ENCODE data around the gene TIMD4. TPM values are rescaled to one million over a fixed set of nuclear protein-coding genes. Genes with fewer than 3 reads are reported as not detected.
"Not testable (repeated sequence)": the region's sequence is repeated elsewhere in the genome, so short reads cannot be mapped to it uniquely, and the experiment has no call there.

TIMD4 gene
- total and polyA plus RNA-seq, 2 donors (not counting 1 experiment from before 2014, with no cell fraction given) = not detected

DNA sequence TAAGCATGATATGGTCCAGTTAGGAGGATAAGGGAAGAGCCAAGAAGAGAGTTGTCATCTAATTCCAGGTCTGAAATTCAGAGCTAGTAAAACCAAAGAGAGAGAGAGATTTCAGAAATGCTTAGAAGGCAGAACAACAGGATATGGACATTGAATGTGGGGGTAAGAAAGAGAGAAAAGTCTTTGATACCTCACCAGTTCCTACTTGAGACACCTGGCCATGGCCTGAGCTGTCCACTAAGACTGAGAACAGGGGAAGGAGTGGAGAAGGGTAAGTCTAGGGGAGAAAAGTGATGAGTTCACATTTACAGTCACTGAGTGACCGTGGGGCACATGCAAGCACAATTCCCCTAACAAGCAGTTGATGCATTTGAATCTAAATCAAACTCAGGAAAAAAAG, 35.5 kb downstream of the TIMD4 start:
- Histone ChIP-seq H3K27ac (ENCODE audit: insufficient read depth, low read length) (no peak overlapping the region), H3K4me3 (replicated peaks in 1 of 4; ENCODE audit: control extremely low read depth in 1 of 4, insufficient read depth in 1 of 4, low read depth in 3 of 4, low read length in 4 of 4) (no peak overlapping the region), H4K20me1 (ENCODE audit: control insufficient read depth, extremely low read depth, insufficient read depth, low read length) (no peaks in the 10 kb centered on the region), H3K27me3 (ENCODE audit: control insufficient read depth, insufficient read depth, low read length) (no peaks in the 10 kb centered on the region), H3K79me2 (ENCODE audit: control insufficient read depth, insufficient read depth, low read length) (no peaks in the 10 kb centered on the region), H3K9ac (ENCODE audit: insufficient read depth, low read length) (no peak overlapping the region), H3K36me3 (ENCODE audit: control insufficient read depth, insufficient read depth, low read length) (no peaks in the 10 kb centered on the region), H3K4me2 (ENCODE audit: extremely low read depth, insufficient read depth, low read length) (no peak overlapping the region), H3K4me1 (ENCODE audit: control insufficient read depth, extremely low read depth, insufficient read depth, low read length) (no peaks in the 10 kb centered on the region), H3K9me3 (ENCODE audit: control insufficient read depth, insufficient read depth, low read depth, low read length) (no peaks in the 10 kb centered on the region), H2AFZ (ENCODE audit: low read length) (no peak overlapping the region)
- no peak for TF ChIP-seq CTCF (conservative IDR thresholded peaks at IDR 0.05 in 1 of 2, IDR thresholded peaks at IDR 0.05 in 1 of 2; ENCODE audit: low read depth in 1 of 2, low read length in 2 of 2)
- DNase-seq (ENCODE audit: low read depth in 2 of 2) = no peak

- not testable (repeated sequence) for H2AFZ ChIP-seq (ENCODE audit: low read length); H3K27ac ChIP-seq (ENCODE audit: insufficient read depth, low read length)
Measured at GRCh38 chr5:156925767-156926166, 37.3 kb downstream of the TIMD4 start.

GRCh38 chr5:156922207-156922792, 40.7 kb downstream of the TIMD4 start:
- no peak overlapping the region for H2AFZ ChIP-seq (ENCODE audit: low read length)
- no peak for DNase-seq (ENCODE audit: low read depth in 2 of 2)
- TF ChIP-seq EZH2 (IDR thresholded peaks at IDR 0.05; ENCODE audit: low read length, missing control alignments) (no peak), CTCF (conservative IDR thresholded peaks at IDR 0.05 in 1 of 2, IDR thresholded peaks at IDR 0.05 in 1 of 2; ENCODE audit: low read depth in 1 of 2, low read length in 2 of 2) (no peak)
- H3K4me1 ChIP-seq (ENCODE audit: control insufficient read depth, extremely low read depth, insufficient read depth, low read length) = no peaks in the 10 kb centered on the region
- no peaks in the 10 kb centered on the region for H3K79me2 ChIP-seq (ENCODE audit: control insufficient read depth, insufficient read depth, low read length)
- H4K20me1 ChIP-seq (ENCODE audit: control insufficient read depth, extremely low read depth, insufficient read depth, low read length) = no peaks in the 10 kb centered on the region
- no peaks in the 10 kb centered on the region for H3K36me3 ChIP-seq (ENCODE audit: control insufficient read depth, insufficient read depth, low read length)
- no peak overlapping the region for H3K27ac ChIP-seq (ENCODE audit: insufficient read depth, low read length)
- no peak overlapping the region for H3K4me2 ChIP-seq (ENCODE audit: extremely low read depth, insufficient read depth, low read length)
- H3K9ac ChIP-seq (ENCODE audit: insufficient read depth, low read length) = no peak overlapping the region
- no peak overlapping the region for H3K4me3 ChIP-seq (replicated peaks in 1 of 4; ENCODE audit: control extremely low read depth in 1 of 4, insufficient read depth in 1 of 4, low read depth in 3 of 4, low read length in 4 of 4)
- no peaks in the 10 kb centered on the region for H3K9me3 ChIP-seq (ENCODE audit: control insufficient read depth, insufficient read depth, low read depth, low read length)
- H3K27me3 ChIP-seq (ENCODE audit: control insufficient read depth, insufficient read depth, low read length) = no peaks in the 10 kb centered on the region

More at GRCh38 chr5:156925767-156926166, 37.3 kb downstream of the TIMD4 start:
- not testable (repeated sequence) for H3K27me3 ChIP-seq (ENCODE audit: control insufficient read depth, insufficient read depth, low read length); H4K20me1 ChIP-seq (ENCODE audit: control insufficient read depth, extremely low read depth, insufficient read depth, low read length); H3K4me3 ChIP-seq (replicated peaks in 1 of 4; ENCODE audit: control extremely low read depth in 1 of 4, insufficient read depth in 1 of 4, low read depth in 3 of 4, low read length in 4 of 4); H3K4me1 ChIP-seq (ENCODE audit: control insufficient read depth, extremely low read depth, insufficient read depth, low read length); H3K9ac ChIP-seq (ENCODE audit: insufficient read depth, low read length); H3K36me3 ChIP-seq (ENCODE audit: control insufficient read depth, insufficient read depth, low read length); H3K4me2 ChIP-seq (ENCODE audit: extremely low read depth, insufficient read depth, low read length); H3K9me3 ChIP-seq (ENCODE audit: control insufficient read depth, insufficient read depth, low read depth, low read length); H3K79me2 ChIP-seq (ENCODE audit: control insufficient read depth, insufficient read depth, low read length); DNase-seq (ENCODE audit: low read depth in 2 of 2)

All from fibroblast of lung (primary cell).